HepG2 (cell line): Measurements from ENCODE around the gene NOTCH3. TPM values are rescaled to one million over a fixed set of nuclear protein-coding genes. Genes with fewer than 3 reads are reported as not detected.

ENCODE experiments used
- BRD4 ChIP-seq: sonication (generic); formaldehyde crosslinking; IDR thresholded peaks from 2 replicates; pipeline ENCODE4 v1.4.0; 2020; ENCODE audit warnings: missing genetic modification reagents
- CENPT ChIP-seq: sonication (generic); formaldehyde crosslinking; IDR thresholded peaks from 2 replicates; pipeline ENCODE4 v1.8.0; 2022; ENCODE audit warnings: low read depth, mild to moderate bottlenecking, moderate library complexity, missing genetic modification reagents
- CENPX ChIP-seq: sonication (generic); formaldehyde crosslinking; IDR thresholded peaks from 2 replicates; pipeline ENCODE4 v1.9.0; 2021; ENCODE audit warnings: mild to moderate bottlenecking, missing genetic modification reagents, moderate library complexity
- CHD2 ChIP-seq: IDR thresholded peaks from 2 replicates; pipeline ENCODE4 v1.6.1; 2011; ENCODE audit warnings: low read depth, low read length, improper control_type of control experiment
- DNMT1 ChIP-seq: sonication (generic); formaldehyde crosslinking; IDR thresholded peaks from 2 replicates; pipeline ENCODE4 v1.5.1; 2020; ENCODE audit warnings: mild to moderate bottlenecking, missing genetic modification reagents
- EED ChIP-seq: sonication (generic); formaldehyde crosslinking; IDR thresholded peaks from 2 replicates; pipeline ENCODE4 v1.5.0; 2020; ENCODE audit warnings: mild to moderate bottlenecking, missing genetic modification reagents
- FOSL2 ChIP-seq: sonication (generic); formaldehyde crosslinking; IDR thresholded peaks from 2 replicates; pipeline ENCODE4 v1.4.0; 2020; ENCODE audit warnings: missing genetic modification reagents
- FOXP1 ChIP-seq, 2 experiments: fragments of 450-650 bp in 1 of 2; IDR thresholded peaks; 2 replicates each; pipeline ENCODE4 v1.6.1; 2017 to 2018; ENCODE audit warnings: antibody characterized with exemption in 1 of 2
- LCORL ChIP-seq, 2 experiments: fragments of 450-650 bp in 1 of 2; sonication (generic) in 1 of 2; formaldehyde crosslinking in 1 of 2; IDR thresholded peaks; 2 replicates each; pipeline versions ENCODE4 v1.5.0 to v1.6.1; 2017 to 2020; ENCODE audit warnings: antibody characterized with exemption in 1 of 2, missing genetic modification reagents in 1 of 2
- RAD51 ChIP-seq: fragments of 450-650 bp; IDR thresholded peaks from 2 replicates; pipeline ENCODE4 v1.6.1; 2016; ENCODE audit warnings: borderline replicate concordance
- RFX3 ChIP-seq: IDR thresholded peaks from 2 replicates; pipeline ENCODE4 v1.6.1; 2016; ENCODE audit warnings: missing biosample characterization, missing genetic modification reagents
- SAP130 ChIP-seq: IDR thresholded peaks from 2 replicates; pipeline ENCODE4 v1.6.1; 2016; ENCODE audit warnings: low read depth
- SOX5 ChIP-seq: IDR thresholded peaks from 2 replicates; pipeline ENCODE4 v1.6.1; 2016; ENCODE audit warnings: borderline replicate concordance
- ZNF138 ChIP-seq: sonication (generic); formaldehyde crosslinking; IDR thresholded peaks from 2 replicates; pipeline ENCODE4 v1.5.0; 2020; ENCODE audit warnings: mild to moderate bottlenecking, low read depth, missing genetic modification reagents
- ZNF343 ChIP-seq: sonication (generic); formaldehyde crosslinking; IDR thresholded peaks from 2 replicates; pipeline ENCODE4 v1.4.0; 2020; ENCODE audit warnings: mild to moderate bottlenecking, missing genetic modification reagents
- ZNF543 ChIP-seq: sonication (generic); formaldehyde crosslinking; IDR thresholded peaks from 2 replicates; pipeline ENCODE4 v1.4.0; 2020; ENCODE audit warnings: mild to moderate bottlenecking, missing genetic modification reagents
- ZNF709 ChIP-seq: sonication (generic); formaldehyde crosslinking; IDR thresholded peaks from 2 replicates; pipeline ENCODE4 v1.5.0; 2020; ENCODE audit warnings: mild to moderate bottlenecking, missing genetic modification reagents
- ZNF75D ChIP-seq: sonication (generic); formaldehyde crosslinking; IDR thresholded peaks from 2 replicates; pipeline ENCODE4 v1.8.1; 2023; ENCODE audit warnings: missing genetic modification reagents, mild to moderate bottlenecking, borderline replicate concordance
- ZNF782 ChIP-seq: sonication (generic); formaldehyde crosslinking; IDR thresholded peaks from 2 replicates; pipeline ENCODE4 v1.4.0; 2020; ENCODE audit warnings: missing genetic modification reagents, mild to moderate bottlenecking, borderline replicate concordance
- ZNF816 ChIP-seq: sonication (generic); formaldehyde crosslinking; IDR thresholded peaks from 2 replicates; pipeline ENCODE4 v1.8.0; 2022; ENCODE audit warnings: missing genetic modification reagents, mild to moderate bottlenecking, borderline replicate concordance
- polyA plus RNA-seq, 8 experiments: library from polyadenylated mRNA; depleted of rRNA in 3 of 8; stranded (reverse) in 7 of 8; unstranded in 1 of 8; fragments of >200 nt; fragmentation: Illumina TruSeq in 4 of 8; extraction: Trizol in 4 of 8; gene quantifications; 2 replicates each; pipeline versions ENCODE4 v1.2.1 to v1.2.3, GENCODE V29; 2011 to 2016; ENCODE audit warnings: low read depth in 4 of 8, missing spikeins in 1 of 8, mixed read lengths in 1 of 8; ENCODE audit not compliant: insufficient read depth in 1 of 8
- total RNA-seq, 5 experiments: library from RNA; depleted of rRNA; stranded (reverse); fragments of >200 nt; fragmentation: Illumina TruSeq; extraction: Trizol; gene quantifications; 2 replicates each; pipeline ENCODE4 v1.2.3, GENCODE V29; 2016; ENCODE audit warnings: low read depth in 1 of 5
- TF ChIP-seq, protein P1 (sequence below): IDR thresholded peaks from 2 replicates; pipeline ENCODE4 v1.4.0; 2020; ENCODE audit warnings: mild to moderate bottlenecking, missing genetic modification reagents
- TF ChIP-seq, protein P2 (sequence below): IDR thresholded peaks from 2 replicates; pipeline ENCODE4 v1.6.1; 2016; ENCODE audit warnings: missing compliant biosample characterization, missing genetic modification reagents, borderline replicate concordance
- TF ChIP-seq, protein P3 (sequence below): sonication (generic); formaldehyde crosslinking; IDR thresholded peaks from 2 replicates; pipeline ENCODE4 v1.4.0; 2020; ENCODE audit warnings: mild to moderate bottlenecking, missing genetic modification reagents
- TF ChIP-seq, protein P4 (sequence below): sonication (generic); formaldehyde crosslinking; IDR thresholded peaks from 2 replicates; pipeline ENCODE4 v1.4.0; 2020; ENCODE audit warnings: mild to moderate bottlenecking, missing genetic modification reagents

The NOTCH3 gene
- total and polyA plus RNA-seq, 2 of the 13 experiments (the other 11 are each of a cell fraction or from before 2014, with no cell fraction given) = 0.09 to 0.28 TPM

DNA sequence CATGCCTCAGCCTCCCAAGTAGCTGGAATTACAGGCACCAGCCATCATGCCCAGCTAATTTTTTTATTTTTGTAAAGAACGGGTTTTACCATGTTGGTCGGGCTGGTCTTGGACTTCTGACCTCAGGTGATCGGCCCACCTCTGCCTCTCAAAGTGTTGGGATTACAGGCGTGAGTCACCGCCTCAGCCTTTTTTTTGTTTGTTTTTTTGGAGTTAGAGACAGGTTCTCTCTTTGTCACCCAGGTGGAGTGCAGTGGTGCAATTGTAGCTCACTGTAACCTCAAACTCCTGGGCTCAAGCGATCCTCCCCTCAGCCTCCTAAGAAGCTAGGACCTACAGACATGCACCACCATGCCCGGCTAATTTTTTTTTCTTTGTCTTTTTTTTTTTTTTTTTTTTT, 15.6 kb upstream of the NOTCH3 start (continued):
- TF ChIP-seq, protein P1, sequence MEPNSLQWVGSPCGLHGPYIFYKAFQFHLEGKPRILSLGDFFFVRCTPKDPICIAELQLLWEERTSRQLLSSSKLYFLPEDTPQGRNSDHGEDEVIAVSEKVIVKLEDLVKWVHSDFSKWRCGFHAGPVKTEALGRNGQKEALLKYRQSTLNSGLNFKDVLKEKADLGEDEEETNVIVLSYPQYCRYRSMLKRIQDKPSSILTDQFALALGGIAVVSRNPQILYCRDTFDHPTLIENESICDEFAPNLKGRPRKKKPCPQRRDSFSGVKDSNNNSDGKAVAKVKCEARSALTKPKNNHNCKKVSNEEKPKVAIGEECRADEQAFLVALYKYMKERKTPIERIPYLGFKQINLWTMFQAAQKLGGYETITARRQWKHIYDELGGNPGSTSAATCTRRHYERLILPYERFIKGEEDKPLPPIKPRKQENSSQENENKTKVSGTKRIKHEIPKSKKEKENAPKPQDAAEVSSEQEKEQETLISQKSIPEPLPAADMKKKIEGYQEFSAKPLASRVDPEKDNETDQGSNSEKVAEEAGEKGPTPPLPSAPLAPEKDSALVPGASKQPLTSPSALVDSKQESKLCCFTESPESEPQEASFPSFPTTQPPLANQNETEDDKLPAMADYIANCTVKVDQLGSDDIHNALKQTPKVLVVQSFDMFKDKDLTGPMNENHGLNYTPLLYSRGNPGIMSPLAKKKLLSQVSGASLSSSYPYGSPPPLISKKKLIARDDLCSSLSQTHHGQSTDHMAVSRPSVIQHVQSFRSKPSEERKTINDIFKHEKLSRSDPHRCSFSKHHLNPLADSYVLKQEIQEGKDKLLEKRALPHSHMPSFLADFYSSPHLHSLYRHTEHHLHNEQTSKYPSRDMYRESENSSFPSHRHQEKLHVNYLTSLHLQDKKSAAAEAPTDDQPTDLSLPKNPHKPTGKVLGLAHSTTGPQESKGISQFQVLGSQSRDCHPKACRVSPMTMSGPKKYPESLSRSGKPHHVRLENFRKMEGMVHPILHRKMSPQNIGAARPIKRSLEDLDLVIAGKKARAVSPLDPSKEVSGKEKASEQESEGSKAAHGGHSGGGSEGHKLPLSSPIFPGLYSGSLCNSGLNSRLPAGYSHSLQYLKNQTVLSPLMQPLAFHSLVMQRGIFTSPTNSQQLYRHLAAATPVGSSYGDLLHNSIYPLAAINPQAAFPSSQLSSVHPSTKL (CRISPR knock-in tag) = peak; percentile 41; the same call in 1 of the 2 replicates
- no peak for TF ChIP-seq CENPT (CRISPR knock-in tag)
- TF ChIP-seq CENPX = no peak
- TF ChIP-seq RAD51 = no peak
- TF ChIP-seq ZNF782 (CRISPR knock-in tag) = no peak
- TF ChIP-seq, protein P2, sequence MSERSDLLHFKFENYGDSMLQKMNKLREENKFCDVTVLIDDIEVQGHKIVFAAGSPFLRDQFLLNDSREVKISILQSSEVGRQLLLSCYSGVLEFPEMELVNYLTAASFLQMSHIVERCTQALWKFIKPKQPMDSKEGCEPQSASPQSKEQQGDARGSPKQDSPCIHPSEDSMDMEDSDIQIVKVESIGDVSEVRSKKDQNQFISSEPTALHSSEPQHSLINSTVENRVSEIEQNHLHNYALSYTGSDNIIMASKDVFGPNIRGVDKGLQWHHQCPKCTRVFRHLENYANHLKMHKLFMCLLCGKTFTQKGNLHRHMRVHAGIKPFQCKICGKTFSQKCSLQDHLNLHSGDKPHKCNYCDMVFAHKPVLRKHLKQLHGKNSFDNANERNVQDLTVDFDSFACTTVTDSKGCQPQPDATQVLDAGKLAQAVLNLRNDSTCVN (CRISPR knock-in tag) = no peak
- TF ChIP-seq FOSL2 (CRISPR knock-in tag) = peak; percentile 92
- no peak for TF ChIP-seq BRD4 (CRISPR knock-in tag)
- TF ChIP-seq ZNF343 (CRISPR knock-in tag) = no peak
- TF ChIP-seq FOXP1 (IDR thresholded peaks at IDR 0.05) = no peak
- 0 out of 2 replicates have a peak, but pooled peaks have one; percentile 24 for TF ChIP-seq FOXP1 (CRISPR knock-in tag; IDR thresholded peaks at IDR 0.05)
- TF ChIP-seq LCORL (IDR thresholded peaks at IDR 0.05) = no peak
- TF ChIP-seq LCORL (CRISPR knock-in tag; IDR thresholded peaks at IDR 0.05) = peak; percentile 52; the same call in 1 of the 2 replicates
- no peak for TF ChIP-seq ZNF816 (CRISPR knock-in tag)
- TF ChIP-seq SAP130 = 0 out of 2 replicates have a peak, but pooled peaks have one; percentile 19
- no peak for TF ChIP-seq EED (CRISPR knock-in tag)
- TF ChIP-seq SOX5 (CRISPR knock-in tag) = peak; percentile 32; the same call in 1 of the 2 replicates
- no peak for TF ChIP-seq CHD2
- no peak for TF ChIP-seq ZNF709
- TF ChIP-seq DNMT1 (CRISPR knock-in tag) = no peak
- TF ChIP-seq, protein P3, sequence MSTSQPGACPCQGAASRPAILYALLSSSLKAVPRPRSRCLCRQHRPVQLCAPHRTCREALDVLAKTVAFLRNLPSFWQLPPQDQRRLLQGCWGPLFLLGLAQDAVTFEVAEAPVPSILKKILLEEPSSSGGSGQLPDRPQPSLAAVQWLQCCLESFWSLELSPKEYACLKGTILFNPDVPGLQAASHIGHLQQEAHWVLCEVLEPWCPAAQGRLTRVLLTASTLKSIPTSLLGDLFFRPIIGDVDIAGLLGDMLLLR (CRISPR knock-in tag) = no peak
- TF ChIP-seq ZNF75D (CRISPR knock-in tag) = no peak
- TF ChIP-seq, protein P4, sequence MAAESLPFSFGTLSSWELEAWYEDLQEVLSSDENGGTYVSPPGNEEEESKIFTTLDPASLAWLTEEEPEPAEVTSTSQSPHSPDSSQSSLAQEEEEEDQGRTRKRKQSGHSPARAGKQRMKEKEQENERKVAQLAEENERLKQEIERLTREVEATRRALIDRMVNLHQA (CRISPR knock-in tag) = no peak
- no peak for TF ChIP-seq RFX3
- TF ChIP-seq ZNF138 = no peak
- TF ChIP-seq ZNF543 = no peak
